SU-DHL-6 (cell line): ENCODE measurements around the gene PADI3.

Experiments
- H2AFZ ChIP-seq: fragments of 200-600 bp; sonication (generic); 2 replicates; pipeline ENCODE4 v1.6.1; 2014; ENCODE audit warnings: low read depth, mild to moderate bottlenecking, moderate library complexity, mixed read lengths, antibody characterized with exemption, low read length; ENCODE audit not compliant: severe bottlenecking
- H3F3A ChIP-seq: fragments of 200-600 bp; shearing (Covaris generic); 2 replicates; pipeline ENCODE4 v1.6.0; 2016; ENCODE audit warnings: antibody characterized with exemption, mild to moderate bottlenecking; ENCODE audit not compliant: insufficient read depth
- H3K27ac ChIP-seq: fragments of 200-600 bp; sonication (generic); 2 replicates; pipeline ENCODE4 v1.5.1; 2016; ENCODE audit warnings: low read depth, mild to moderate bottlenecking, low read length, moderate library complexity, mixed read lengths
- H3K27me3 ChIP-seq: fragments of 200-600 bp; sonication (generic), shearing (Covaris generic); 2 replicates; pipeline ENCODE4 v1.6.0; 2014; ENCODE audit warnings: mild to moderate bottlenecking, low read length
- H3K36me3 ChIP-seq: fragments of 200-600 bp; sonication (generic); 2 replicates; pipeline ENCODE4 v1.6.1; 2014; ENCODE audit warnings: mild to moderate bottlenecking, low read length, mixed read lengths
- H3K4me2 ChIP-seq: fragments of 300-600, 200-600 bp; shearing (Covaris generic), sonication (generic); 2 replicates; pipeline ENCODE4 v1.6.0; 2014; ENCODE audit warnings: low read length, low read depth, mild to moderate bottlenecking; ENCODE audit not compliant: poor library complexity, severe bottlenecking
- H3K4me3 ChIP-seq: fragments of 200-600 bp; sonication (generic); 2 replicates; pipeline ENCODE4 v1.5.1; 2014; ENCODE audit warnings: antibody characterized with exemption, low read length, mild to moderate bottlenecking, mixed read lengths; ENCODE audit not compliant: insufficient read depth, poor library complexity, severe bottlenecking
- H3K79me2 ChIP-seq: fragments of 200-600 bp; sonication (generic); 2 replicates; pipeline ENCODE4 v1.6.1; 2014; ENCODE audit warnings: mild to moderate bottlenecking, low read length, moderate library complexity; ENCODE audit not compliant: insufficient read depth
- H3K9ac ChIP-seq: fragments of 200-600 bp; sonication (generic); 2 replicates; pipeline ENCODE4 v1.7.0; 2014; ENCODE audit warnings: mild to moderate bottlenecking, low read length
- H3K9me2 ChIP-seq: fragments of 200-600 bp; sonication (generic); replicated peaks from 2 replicates; pipeline ENCODE4 v1.6.1; 2014; ENCODE audit warnings: low read length; ENCODE audit not compliant: insufficient read depth
- H3K9me3 ChIP-seq: fragments of 200-600 bp; sonication (generic); 2 replicates; pipeline ENCODE4 v1.6.1; 2014; ENCODE audit warnings: low read length, mixed read lengths; ENCODE audit not compliant: insufficient read depth
- H4K20me1 ChIP-seq: fragments of 200-600 bp; sonication (generic); 2 replicates; pipeline ENCODE4 v1.6.1; 2014; ENCODE audit warnings: low read depth, mild to moderate bottlenecking, antibody characterized with exemption, low read length, moderate library complexity, mixed read lengths
- EZH2phosphoT487 ChIP-seq: fragments of 200-600 bp; sonication (generic), shearing (Covaris generic); conservative IDR thresholded peaks from 2 replicates; pipeline ENCODE4 v1.6.1; 2018; ENCODE audit warnings: mild to moderate bottlenecking, antibody characterized with exemption, low read length, moderate library complexity, mixed read lengths
- TF ChIP-seq, protein P1 (sequence below): fragments of 200-600 bp; sonication (generic); IDR thresholded peaks from one replicate; pipeline ENCODE4 v1.5.1; 2017; ENCODE audit warnings: antibody characterized with exemption, mild to moderate bottlenecking, low read length, moderate library complexity; ENCODE audit not compliant: insufficient read depth, poor library complexity, severe bottlenecking

PADI3 gene

DNA sequence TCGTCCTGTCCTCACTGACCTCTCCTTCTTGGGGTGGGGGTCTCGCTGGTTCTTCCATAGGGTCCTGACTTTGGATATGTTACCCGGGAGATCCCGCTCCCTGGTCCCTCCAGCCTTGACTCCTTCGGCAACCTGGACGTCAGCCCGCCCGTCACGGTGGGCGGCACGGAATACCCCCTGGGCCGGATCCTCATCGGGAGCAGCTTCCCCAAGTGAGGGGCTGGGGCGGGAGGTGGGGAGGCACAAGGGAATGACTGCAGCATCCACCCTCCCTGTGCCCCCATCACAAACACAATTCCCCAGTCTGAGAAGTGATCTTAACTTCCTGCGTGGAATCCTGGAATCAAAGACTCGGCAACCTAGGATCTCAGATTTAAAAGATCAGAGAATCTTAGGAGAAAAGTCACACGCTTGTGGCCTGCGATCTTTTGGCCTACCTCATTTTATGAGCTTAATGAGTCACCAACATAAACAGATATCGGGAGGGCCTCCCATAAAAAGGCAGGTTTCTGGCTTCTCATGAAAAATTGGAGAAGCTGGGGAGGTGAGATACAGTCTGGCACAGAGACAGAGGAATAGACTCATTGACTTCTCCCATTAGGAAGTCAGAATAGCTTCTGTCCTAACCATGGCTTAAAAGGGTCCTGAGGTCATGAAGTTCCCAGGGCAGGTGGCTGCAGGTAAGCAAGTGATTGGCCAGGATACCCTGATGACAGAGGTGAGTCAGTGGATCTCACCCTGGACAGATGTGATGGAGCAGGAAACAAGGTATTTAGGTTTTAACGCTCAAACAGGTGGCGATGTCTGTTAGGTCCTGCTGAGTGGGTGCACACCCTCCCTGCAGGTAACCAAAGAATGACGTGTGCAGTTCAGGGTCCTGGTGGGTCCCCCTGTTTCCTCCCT, 15.9 kb upstream of the PADI3 start:
- no peaks in the 10 kb centered on the region for H3F3A ChIP-seq
- H3K27me3 ChIP-seq: no peaks in the 10 kb centered on the region
- H2AFZ ChIP-seq: no peak overlapping the region
- H3K9me2 ChIP-seq: no peaks in the 10 kb centered on the region
- no peak for TF ChIP-seq EZH2phosphoT487
- TF ChIP-seq, protein P1, sequence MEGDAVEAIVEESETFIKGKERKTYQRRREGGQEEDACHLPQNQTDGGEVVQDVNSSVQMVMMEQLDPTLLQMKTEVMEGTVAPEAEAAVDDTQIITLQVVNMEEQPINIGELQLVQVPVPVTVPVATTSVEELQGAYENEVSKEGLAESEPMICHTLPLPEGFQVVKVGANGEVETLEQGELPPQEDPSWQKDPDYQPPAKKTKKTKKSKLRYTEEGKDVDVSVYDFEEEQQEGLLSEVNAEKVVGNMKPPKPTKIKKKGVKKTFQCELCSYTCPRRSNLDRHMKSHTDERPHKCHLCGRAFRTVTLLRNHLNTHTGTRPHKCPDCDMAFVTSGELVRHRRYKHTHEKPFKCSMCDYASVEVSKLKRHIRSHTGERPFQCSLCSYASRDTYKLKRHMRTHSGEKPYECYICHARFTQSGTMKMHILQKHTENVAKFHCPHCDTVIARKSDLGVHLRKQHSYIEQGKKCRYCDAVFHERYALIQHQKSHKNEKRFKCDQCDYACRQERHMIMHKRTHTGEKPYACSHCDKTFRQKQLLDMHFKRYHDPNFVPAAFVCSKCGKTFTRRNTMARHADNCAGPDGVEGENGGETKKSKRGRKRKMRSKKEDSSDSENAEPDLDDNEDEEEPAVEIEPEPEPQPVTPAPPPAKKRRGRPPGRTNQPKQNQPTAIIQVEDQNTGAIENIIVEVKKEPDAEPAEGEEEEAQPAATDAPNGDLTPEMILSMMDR: no peak
- H3K9ac ChIP-seq: no peak overlapping the region
- H3K27ac ChIP-seq: no peak overlapping the region
- H3K79me2 ChIP-seq: no peaks in the 10 kb centered on the region
- no peak overlapping the region for H3K4me2 ChIP-seq
- no peaks in the 10 kb centered on the region for H3K9me3 ChIP-seq
- H3K4me3 ChIP-seq: no peak overlapping the region
- no peaks in the 10 kb centered on the region for H4K20me1 ChIP-seq
- H3K36me3 ChIP-seq: no peaks in the 10 kb centered on the region

DNA sequence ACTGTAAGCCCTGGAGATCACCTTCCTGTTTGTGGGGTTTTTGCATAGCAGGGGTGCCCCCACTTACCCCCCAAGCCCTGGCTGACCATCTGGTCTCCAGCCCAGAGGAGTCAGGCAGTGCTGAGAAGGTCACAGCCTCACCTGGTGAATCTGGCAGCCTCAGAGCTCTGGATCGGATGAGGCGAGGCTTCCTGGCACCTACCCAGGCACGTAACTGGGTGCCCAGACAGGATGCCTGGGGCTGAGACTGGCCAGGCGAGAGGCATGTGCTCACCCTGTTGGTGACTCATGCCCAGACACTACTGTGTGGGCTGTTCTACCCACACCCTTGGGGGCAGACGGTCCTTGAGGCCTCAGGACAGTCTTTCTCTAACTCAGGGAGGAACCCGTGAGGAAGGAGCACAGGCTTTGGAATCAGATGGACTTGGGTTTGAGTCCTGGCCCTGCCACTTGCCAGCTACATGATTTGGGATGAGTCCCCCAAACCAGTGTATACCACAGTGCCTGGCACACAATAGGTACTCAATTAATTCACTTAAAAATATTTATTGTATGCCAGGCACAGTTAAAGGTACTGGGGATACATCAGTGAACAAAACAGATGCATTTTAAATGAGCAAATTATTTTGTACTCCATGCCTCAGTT, 15.1 kb upstream of the PADI3 start:
- Histone ChIP-seq H4K20me1 (no peaks in the 10 kb centered on the region), H3K36me3 (no peaks in the 10 kb centered on the region), H3K27ac (no peak overlapping the region), H3K79me2 (no peaks in the 10 kb centered on the region), H2AFZ (no peak overlapping the region), H3K4me2 (no peak overlapping the region), H3K4me3 (no peak overlapping the region), H3K27me3 (no peaks in the 10 kb centered on the region), H3K9me2 (no peaks in the 10 kb centered on the region), H3K9me3 (no peaks in the 10 kb centered on the region), H3F3A (no peaks in the 10 kb centered on the region), H3K9ac (no peak overlapping the region)
- TF ChIP-seq EZH2phosphoT487: no peak

DNA sequence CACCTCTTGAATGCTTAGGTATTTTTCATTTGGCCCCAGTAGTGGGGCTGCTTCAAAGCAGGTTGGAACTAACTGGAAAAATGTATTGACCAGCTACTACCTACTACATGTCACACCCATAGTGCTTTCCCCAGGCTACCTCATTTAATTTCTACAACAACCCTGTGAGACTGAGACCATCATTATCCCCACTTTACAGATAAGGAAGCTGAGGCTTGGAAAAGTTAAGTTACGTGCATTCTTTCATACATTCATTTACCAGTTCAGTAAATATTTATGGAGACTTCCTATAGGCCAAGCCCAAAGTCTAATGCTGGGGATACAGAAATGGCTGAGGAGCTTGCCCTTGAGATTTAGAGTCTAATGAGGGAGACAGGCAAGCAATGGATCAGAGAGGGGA, 14.5 kb upstream of the PADI3 start:
- Histone ChIP-seq H3F3A (no peaks in the 10 kb centered on the region), H3K4me2 (no peak overlapping the region), H3K9me3 (no peaks in the 10 kb centered on the region)

More for the DNA sequence above, 14.5 kb upstream of the PADI3 start:
- TF ChIP-seq EZH2phosphoT487: no peak
- TF ChIP-seq, protein P1: no peak
- no peak overlapping the region for H3K4me3 ChIP-seq
- H2AFZ ChIP-seq: no peak overlapping the region
- H3K27me3 ChIP-seq: no peaks in the 10 kb centered on the region
- no peaks in the 10 kb centered on the region for H3K79me2 ChIP-seq
- no peak overlapping the region for H3K9ac ChIP-seq
- H3K9me2 ChIP-seq: no peaks in the 10 kb centered on the region
- H3K27ac ChIP-seq: no peak overlapping the region
- no peaks in the 10 kb centered on the region for H3K36me3 ChIP-seq
- no peaks in the 10 kb centered on the region for H4K20me1 ChIP-seq
